GM12875 (cell line): ENCODE measurements around the gene PRDM5.

Source experiments
- H3K4me3 ChIP-seq: one replicate; pipeline ENCODE4 v1.5.1; 2011; ENCODE audit warnings: low read depth, low read length, control low read depth
- TF ChIP-seq, protein P1 (sequence below): IDR thresholded peaks from 2 replicates; pipeline ENCODE4 v1.5.1; 2011; ENCODE audit warnings: low read depth, mild to moderate bottlenecking, control low read depth, inconsistent platforms, low read length, moderate library complexity, borderline replicate concordance; ENCODE audit not compliant: insufficient read depth

Gene PRDM5

DNA sequence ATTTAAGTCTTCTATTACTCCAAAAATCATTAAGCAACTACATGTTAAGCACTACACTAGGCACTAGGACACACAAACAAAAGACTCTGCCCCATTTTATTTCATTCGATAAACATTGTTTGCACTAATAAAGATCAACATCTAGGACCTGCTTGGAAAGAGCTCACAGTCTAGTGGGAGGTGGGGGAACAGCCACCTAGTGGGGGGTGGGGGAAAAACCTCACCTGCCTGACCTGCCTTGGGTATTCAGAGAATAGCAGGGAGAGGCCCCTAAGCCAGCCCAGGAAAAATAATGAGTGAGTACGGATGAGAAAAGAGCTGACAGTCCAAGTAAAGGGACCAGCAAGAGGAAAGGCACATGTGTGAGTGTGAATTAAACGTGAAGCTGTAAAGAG is 52.2 kb downstream of the PRDM5 start:
- H3K4me3 ChIP-seq: no peak overlapping the region
- TF ChIP-seq, protein P1, sequence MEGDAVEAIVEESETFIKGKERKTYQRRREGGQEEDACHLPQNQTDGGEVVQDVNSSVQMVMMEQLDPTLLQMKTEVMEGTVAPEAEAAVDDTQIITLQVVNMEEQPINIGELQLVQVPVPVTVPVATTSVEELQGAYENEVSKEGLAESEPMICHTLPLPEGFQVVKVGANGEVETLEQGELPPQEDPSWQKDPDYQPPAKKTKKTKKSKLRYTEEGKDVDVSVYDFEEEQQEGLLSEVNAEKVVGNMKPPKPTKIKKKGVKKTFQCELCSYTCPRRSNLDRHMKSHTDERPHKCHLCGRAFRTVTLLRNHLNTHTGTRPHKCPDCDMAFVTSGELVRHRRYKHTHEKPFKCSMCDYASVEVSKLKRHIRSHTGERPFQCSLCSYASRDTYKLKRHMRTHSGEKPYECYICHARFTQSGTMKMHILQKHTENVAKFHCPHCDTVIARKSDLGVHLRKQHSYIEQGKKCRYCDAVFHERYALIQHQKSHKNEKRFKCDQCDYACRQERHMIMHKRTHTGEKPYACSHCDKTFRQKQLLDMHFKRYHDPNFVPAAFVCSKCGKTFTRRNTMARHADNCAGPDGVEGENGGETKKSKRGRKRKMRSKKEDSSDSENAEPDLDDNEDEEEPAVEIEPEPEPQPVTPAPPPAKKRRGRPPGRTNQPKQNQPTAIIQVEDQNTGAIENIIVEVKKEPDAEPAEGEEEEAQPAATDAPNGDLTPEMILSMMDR: peak; percentile 38; the same call in 1 of the 2 replicates

DNA sequence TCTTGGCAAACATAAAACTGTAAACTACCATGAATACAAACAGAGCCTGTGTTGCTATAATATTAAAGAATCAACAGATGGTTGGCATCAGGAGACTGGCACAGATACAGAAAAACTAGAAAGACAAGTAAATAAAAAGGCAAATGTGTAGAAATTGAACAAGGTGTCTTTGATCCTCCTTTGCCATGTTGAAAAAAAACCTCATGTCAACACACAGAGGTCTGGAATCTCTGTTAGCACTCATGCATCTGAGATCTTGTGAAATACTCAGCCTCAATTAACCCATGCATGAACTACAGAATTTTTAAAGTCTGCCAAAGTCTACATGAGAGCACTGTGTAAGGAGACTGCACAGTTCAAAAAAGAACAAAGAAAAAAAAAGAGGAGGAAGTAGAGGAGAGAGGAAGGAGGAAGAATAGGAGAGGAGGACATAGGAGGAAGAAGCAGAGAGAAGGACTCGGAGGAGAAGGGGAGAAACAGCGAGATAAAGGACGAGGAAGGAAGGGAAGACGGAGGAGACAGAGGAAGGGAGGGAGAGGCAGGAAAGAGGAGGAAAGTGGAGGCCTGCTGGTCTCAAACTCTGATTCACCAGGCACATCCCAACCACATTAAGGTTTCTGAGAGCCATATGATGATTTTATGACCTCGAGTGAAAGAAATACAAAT is 52.8 kb downstream of the PRDM5 start:
- TF ChIP-seq, protein P1: no peak
- no peak overlapping the region for H3K4me3 ChIP-seq

DNA sequence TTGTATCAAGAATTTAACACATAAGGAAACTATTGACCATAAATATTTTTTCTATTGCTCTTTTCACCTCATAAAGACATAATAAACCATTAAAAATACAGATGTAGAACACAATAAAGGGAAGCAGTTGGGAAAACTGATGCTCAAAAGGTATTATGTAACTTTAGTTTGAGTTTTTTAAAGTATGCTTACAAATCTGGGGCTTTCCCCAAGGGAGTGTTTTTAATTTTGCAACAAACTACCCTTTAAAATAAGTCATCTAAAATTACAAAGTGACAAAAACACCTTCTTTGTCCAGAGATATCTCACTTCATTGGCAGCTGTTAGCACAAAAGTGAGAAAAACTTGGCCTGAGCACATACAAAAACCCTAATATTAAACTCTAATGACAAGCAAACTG is 55.0 kb downstream of the PRDM5 start:
- no peak overlapping the region for H3K4me3 ChIP-seq
- TF ChIP-seq, protein P1: no peak

DNA sequence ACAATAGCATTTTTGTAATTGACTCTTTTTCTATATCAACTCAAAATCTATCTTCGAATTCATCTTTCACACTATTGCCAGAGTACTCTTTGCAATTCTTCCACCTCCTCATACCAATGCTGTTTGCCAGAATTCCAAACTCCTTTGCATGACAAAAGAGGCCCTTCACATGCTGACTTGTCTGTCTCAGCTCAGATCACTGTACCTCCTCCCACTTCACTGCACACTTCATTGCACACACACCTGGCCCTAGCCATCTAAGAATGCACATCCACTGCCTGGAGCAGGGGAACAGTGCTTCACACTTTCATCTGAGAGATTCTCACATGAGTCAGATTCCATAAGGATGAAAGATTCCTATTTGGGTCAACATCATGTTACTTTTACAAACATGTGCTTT is 56.5 kb downstream of the PRDM5 start:
- TF ChIP-seq, protein P1: no peak
- H3K4me3 ChIP-seq: no peak overlapping the region

DNA sequence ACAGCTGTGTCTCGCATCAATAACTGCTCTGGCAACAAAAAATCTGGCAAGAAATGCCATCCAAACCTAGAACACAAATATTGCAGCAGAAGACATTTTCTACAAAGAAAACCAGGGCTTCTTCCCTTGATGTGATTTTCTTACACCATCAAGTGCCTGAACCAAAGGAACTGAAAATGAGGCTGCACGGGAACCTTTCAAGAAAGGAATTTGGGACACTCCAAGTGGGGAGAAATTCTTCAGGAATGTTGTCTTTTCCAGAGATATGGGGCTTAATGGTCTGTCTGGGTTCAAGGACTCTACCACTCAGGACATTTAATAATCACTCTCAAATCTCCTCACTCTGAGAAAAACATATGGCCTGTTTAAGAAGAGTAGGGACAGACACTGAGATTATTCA is 57.6 kb downstream of the PRDM5 start:
- TF ChIP-seq, protein P1: no peak
- H3K4me3 ChIP-seq: no peak overlapping the region

DNA sequence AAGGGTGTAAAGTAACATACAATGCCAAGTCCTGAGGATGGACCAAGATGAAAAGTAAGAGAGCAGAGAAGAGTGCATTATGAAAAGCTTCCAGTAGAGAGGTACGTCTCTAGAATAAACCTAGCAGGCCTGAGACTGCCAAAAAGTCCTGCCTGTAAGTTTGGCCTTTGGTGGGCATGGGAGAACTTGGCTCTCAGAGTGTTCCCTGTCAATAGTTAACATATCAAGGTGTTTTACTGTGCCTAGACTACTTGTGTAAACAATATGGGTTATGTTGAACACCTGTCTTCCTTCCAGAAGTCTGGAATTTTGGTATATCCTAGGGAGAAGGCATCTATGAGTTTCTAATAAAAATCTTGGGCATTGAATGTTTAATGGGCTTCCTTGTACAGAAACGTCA is 60.1 kb downstream of the PRDM5 start:
- H3K4me3 ChIP-seq: no peak overlapping the region
- TF ChIP-seq, protein P1: no peak

DNA sequence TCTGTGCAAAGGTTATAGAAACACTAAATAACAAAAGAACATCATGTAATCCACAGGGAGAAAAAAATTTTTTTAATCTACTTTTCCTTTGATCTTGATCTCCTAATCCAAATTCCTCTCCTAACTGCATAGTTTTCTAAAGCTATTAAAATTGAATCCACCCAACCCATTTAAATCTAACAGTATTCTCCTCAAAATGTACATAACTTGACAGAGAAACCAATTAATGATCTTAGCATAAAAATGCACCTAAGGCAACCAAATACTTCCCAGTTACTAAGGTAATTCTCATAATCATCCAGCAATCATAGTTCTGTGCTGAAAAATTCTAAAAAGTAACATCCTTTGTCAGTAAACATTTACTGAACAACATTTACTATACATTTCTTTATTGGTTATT is 60.7 kb downstream of the PRDM5 start:
- H3K4me3 ChIP-seq: no peak overlapping the region
- TF ChIP-seq, protein P1: no peak
